Cardiac muscle cell (in vitro differentiated cells and primary cell): ENCODE measurements around the gene OXTR. TPM values are rescaled to one million over a fixed set of nuclear protein-coding genes. Genes with fewer than 3 reads are reported as not detected.

Experiments used
- DNase-seq, 2 donors: peaks; one replicate each; pipeline versions ENCODE4 v3.0.0 to v3.0.0-alpha.2; 2010 to 2017; ENCODE audit warnings: low read depth in 1 of 2, low spot score in 1 of 2
- H3K27ac ChIP-seq: fragments of 200-600 bp; sonication (generic); 2 replicates; pipeline ENCODE4 v1.5.1; 2016
- H3K27me3 ChIP-seq: fragments of 200-600 bp; sonication (generic); 2 replicates; pipeline ENCODE4 v1.6.0; 2016; ENCODE audit warnings: control low read depth
- H3K36me3 ChIP-seq: fragments of 200-600 bp; sonication (generic); 2 replicates; pipeline ENCODE4 v1.5.1; 2016; ENCODE audit warnings: control low read depth
- H3K4me1 ChIP-seq: fragments of 200-600 bp; sonication (generic); 2 replicates; pipeline ENCODE4 v1.8.1; 2017; ENCODE audit warnings: low read depth, mild to moderate bottlenecking, mixed run types
- H3K4me3 ChIP-seq: fragments of 200-600 bp; sonication (generic); 2 replicates; pipeline ENCODE4 v1.5.1; 2016; ENCODE audit warnings: mild to moderate bottlenecking
- H3K9me3 ChIP-seq: fragments of 200-600 bp; sonication (generic); 2 replicates; pipeline ENCODE4 v1.5.1; 2017; ENCODE audit warnings: low read depth, mild to moderate bottlenecking, control low read depth
- polyA plus RNA-seq: library from polyadenylated mRNA; unstranded; fragments of >200 nt; fragmentation: Nextera tagmentation; extraction: Ambion mirVana; gene quantifications from 2 replicates; pipeline ENCODE4 v1.2.1, GENCODE V29; 2016
- total RNA-seq: library from RNA; depleted of rRNA; stranded (reverse); fragments of >200 nt; gene quantifications from 2 replicates; pipeline ENCODE4 v1.2.3, GENCODE V29; 2016
- TF ChIP-seq, protein P1 (sequence below): IDR thresholded peaks from 2 replicates; pipeline ENCODE4 v1.5.1; 2012; ENCODE audit warnings: low read depth, mild to moderate bottlenecking, low read length

Gene OXTR
- total and polyA plus RNA-seq, 2 experiments from 2014 or later = 0.64 to 1.9 TPM

- peak; percentile 17 to 42 for DNase-seq
- H3K4me1 ChIP-seq = no peaks in the 10 kb centered on the region
- no peak overlapping the region for H3K27ac ChIP-seq
Observed at GRCh38 chr3:8767667-8768363, 1.6 kb downstream of the OXTR start.

DNA sequence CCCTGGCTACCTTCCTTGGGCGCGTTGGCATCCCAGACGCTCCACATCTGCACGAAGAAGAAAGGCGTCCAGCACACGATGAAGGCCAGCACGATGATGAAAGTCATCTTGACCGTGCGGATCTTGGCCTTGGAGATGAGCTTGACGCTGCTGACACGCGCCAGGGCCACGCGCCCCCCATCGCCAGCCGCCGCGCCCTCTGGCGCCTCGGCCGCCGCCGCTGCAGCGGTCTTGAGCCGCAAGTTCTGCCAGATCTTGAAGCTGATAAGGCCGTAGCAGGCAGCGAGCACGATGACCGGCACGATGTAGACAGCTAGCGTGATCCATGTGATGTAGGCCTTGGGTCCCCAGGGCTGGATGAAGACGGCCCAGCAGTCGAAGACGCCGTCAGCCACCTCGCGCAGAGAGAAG lies 2.2 kb downstream of the OXTR start:
- Histone ChIP-seq H3K4me3 (no peak overlapping the region), H3K27ac (no peak overlapping the region), H3K9me3 (no peaks in the 10 kb centered on the region), H3K4me1 (no peaks in the 10 kb centered on the region), H3K27me3 (peaks cover 69% of the 10 kb centered on the region), H3K36me3 (no peaks in the 10 kb centered on the region)
- DNase-seq = no peak
- TF ChIP-seq, protein P1, sequence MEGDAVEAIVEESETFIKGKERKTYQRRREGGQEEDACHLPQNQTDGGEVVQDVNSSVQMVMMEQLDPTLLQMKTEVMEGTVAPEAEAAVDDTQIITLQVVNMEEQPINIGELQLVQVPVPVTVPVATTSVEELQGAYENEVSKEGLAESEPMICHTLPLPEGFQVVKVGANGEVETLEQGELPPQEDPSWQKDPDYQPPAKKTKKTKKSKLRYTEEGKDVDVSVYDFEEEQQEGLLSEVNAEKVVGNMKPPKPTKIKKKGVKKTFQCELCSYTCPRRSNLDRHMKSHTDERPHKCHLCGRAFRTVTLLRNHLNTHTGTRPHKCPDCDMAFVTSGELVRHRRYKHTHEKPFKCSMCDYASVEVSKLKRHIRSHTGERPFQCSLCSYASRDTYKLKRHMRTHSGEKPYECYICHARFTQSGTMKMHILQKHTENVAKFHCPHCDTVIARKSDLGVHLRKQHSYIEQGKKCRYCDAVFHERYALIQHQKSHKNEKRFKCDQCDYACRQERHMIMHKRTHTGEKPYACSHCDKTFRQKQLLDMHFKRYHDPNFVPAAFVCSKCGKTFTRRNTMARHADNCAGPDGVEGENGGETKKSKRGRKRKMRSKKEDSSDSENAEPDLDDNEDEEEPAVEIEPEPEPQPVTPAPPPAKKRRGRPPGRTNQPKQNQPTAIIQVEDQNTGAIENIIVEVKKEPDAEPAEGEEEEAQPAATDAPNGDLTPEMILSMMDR = no peak

More at GRCh38 chr3:8767667-8768363, 1.6 kb downstream of the OXTR start:
- peak overlapping the region; percentile 20 for H3K4me3 ChIP-seq
- H3K9me3 ChIP-seq = no peaks in the 10 kb centered on the region
- TF ChIP-seq, protein P1 = no peak
- peaks cover 69% of the 10 kb centered on the region for H3K27me3 ChIP-seq
- no peaks in the 10 kb centered on the region for H3K36me3 ChIP-seq

GRCh38 chr3:8766148-8766547 lies 3.3 kb downstream of the OXTR start:
- no peak for DNase-seq

GRCh38 chr3:8765528-8765927 lies 3.9 kb downstream of the OXTR start:
- H3K9me3 ChIP-seq = no peaks in the 10 kb centered on the region
- TF ChIP-seq, protein P1 = no peak
- DNase-seq = no peak
- H3K36me3 ChIP-seq = no peaks in the 10 kb centered on the region
- no peak overlapping the region for H3K27ac ChIP-seq
- H3K27me3 ChIP-seq = peaks cover 62% of the 10 kb centered on the region
- H3K4me3 ChIP-seq = no peak overlapping the region
- no peaks in the 10 kb centered on the region for H3K4me1 ChIP-seq

More at GRCh38 chr3:8766148-8766547, 3.3 kb downstream of the OXTR start:
- Histone ChIP-seq H3K27ac (no peak overlapping the region), H3K4me3 (no peak overlapping the region), H3K36me3 (no peaks in the 10 kb centered on the region), H3K9me3 (no peaks in the 10 kb centered on the region), H3K27me3 (peaks cover 66% of the 10 kb centered on the region), H3K4me1 (no peaks in the 10 kb centered on the region)
- TF ChIP-seq, protein P1 = no peak

DNA sequence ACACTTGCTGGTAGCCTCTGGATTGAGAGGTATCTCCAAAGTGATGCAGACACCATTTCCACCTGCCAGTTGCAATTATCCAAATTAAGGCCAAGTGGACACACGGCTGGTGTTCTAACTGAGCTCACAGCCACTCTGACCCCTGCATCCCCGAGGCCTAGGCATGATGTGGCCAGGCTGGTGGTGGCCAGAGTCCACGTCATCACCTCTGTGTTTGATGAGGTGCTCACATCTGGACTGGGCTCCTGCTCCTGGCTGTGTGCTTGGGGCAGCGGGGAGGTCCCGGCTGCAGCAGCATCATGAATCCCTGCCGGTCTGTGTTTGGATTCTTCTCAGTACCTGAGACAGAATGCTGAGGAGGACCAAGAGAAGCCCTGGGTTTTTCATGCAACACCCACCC lies 4.9 kb downstream of the OXTR start:
- Histone ChIP-seq H3K4me3 (no peak overlapping the region), H3K27me3 (peaks cover 54% of the 10 kb centered on the region), H3K27ac (no peak overlapping the region), H3K4me1 (no peaks in the 10 kb centered on the region), H3K9me3 (no peaks in the 10 kb centered on the region), H3K36me3 (no peaks in the 10 kb centered on the region)
- TF ChIP-seq, protein P1 = no peak
- no peak for DNase-seq
